Lower leg skin (tissue), 4 donors: ENCODE measurements around the gene ADAM10. TPM values are rescaled to one million over a fixed set of nuclear protein-coding genes. Genes with fewer than 3 reads are reported as not detected.

Experiments
- DNase-seq, 2 donors: peaks; one replicate each; pipeline ENCODE4 v3.0.0-alpha.2; 2019; ENCODE audit warnings: low spot score in 2 of 2
- H3K4me3 ChIP-seq: fragments of 200-600 bp; sonication (generic); 2 replicates; pipeline ENCODE4 v1.5.1; 2017; ENCODE audit warnings: mild to moderate bottlenecking, low read depth; ENCODE audit not compliant: poor library complexity, severe bottlenecking
- CTCF ChIP-seq, 3 donors: fragments of 450-650 bp; IDR thresholded peaks; one replicate each; pipeline ENCODE4 v1.5.1; 2016; ENCODE audit warnings: antibody characterized with exemption in 3 of 3, mild to moderate bottlenecking in 3 of 3, moderate library complexity in 2 of 3
- POLR2A ChIP-seq, 2 donors: fragments of 450-650 bp; IDR thresholded peaks; one replicate each; pipeline ENCODE4 v1.6.1; 2016 to 2017; ENCODE audit warnings: antibody characterized with exemption in 2 of 2, mild to moderate bottlenecking in 1 of 2, moderate library complexity in 1 of 2
- WGBS, 2 donors: methylation state at CpG; one replicate each; pipeline ENCODE4 v1.1.5; 2018; 5-methylcytosine and 5-hydroxymethylcytosine counted together
- intact Hi-C: fragments of 100-400 bp; cut with DNase I; formaldehyde crosslinking; loops from one replicate; pipeline ENCODE4 v1.15.0; 2023; ENCODE audit warnings: low total_unique reads
- total RNA-seq, 4 donors: library from RNA; depleted of rRNA; stranded (reverse); fragments of >200 nt; gene quantifications; one replicate each; pipeline ENCODE4 v1.1.0, GENCODE V29; 2016

ADAM10 gene
- total RNA-seq, 4 donors from 2014 or later: 40.4 to 45.1 (median 44.5) TPM

GRCh38 chr15:58559904-58560588 lies 189.5 kb downstream of the ADAM10 start:
- TF ChIP-seq CTCF (IDR thresholded peaks at IDR 0.05) (no peak), POLR2A (IDR thresholded peaks at IDR 0.05) (no peak)
- intact Hi-C loops: no loop called here
- H3K4me3 ChIP-seq: no peak overlapping the region
- 73 to 74% methylated on average over 6 of the region's 6 CpGs for WGBS, 2 donors
- no peak for DNase-seq

GRCh38 chr15:58558777-58559176 lies 190.7 kb downstream of the ADAM10 start:
- no peak overlapping the region for H3K4me3 ChIP-seq
- peak in 1 of 2 donors; percentile 3 for DNase-seq
- TF ChIP-seq POLR2A (IDR thresholded peaks at IDR 0.05) (no peak), CTCF (IDR thresholded peaks at IDR 0.05) (no peak)
- intact Hi-C loops: no loop called here
- 50 to 52% methylated on average over 1 of the region's 1 CpG for WGBS, 2 donors

GRCh38 chr15:58556541-58556940 lies 193.0 kb downstream of the ADAM10 start:
- TF ChIP-seq POLR2A (IDR thresholded peaks at IDR 0.05): no peak
- TF ChIP-seq CTCF (IDR thresholded peaks at IDR 0.05): no peak
- no peak for DNase-seq
- intact Hi-C loops: no loop called here
- 55 to 64% methylated on average over 3 of the region's 3 CpGs for WGBS, 2 donors
- no peak overlapping the region for H3K4me3 ChIP-seq

GRCh38 chr15:58556028-58556361 lies 193.5 kb downstream of the ADAM10 start:
- no peak for TF ChIP-seq POLR2A (IDR thresholded peaks at IDR 0.05)
- no peak for TF ChIP-seq CTCF (IDR thresholded peaks at IDR 0.05)
- DNase-seq: peak in 1 of 2 donors; percentile 3
- no peak overlapping the region for H3K4me3 ChIP-seq
- intact Hi-C loops: no loop called here
- WGBS, 2 donors: 79 to 89% methylated on average over 2 of the region's 2 CpGs

- H3K4me3 ChIP-seq: no peak overlapping the region
- DNase-seq: peak in 1 of 2 donors; percentile 79
- intact Hi-C loops: no loop called here
- no peak for TF ChIP-seq POLR2A (IDR thresholded peaks at IDR 0.05)
- no peak for TF ChIP-seq CTCF (IDR thresholded peaks at IDR 0.05)
- 66 to 75% methylated on average over 15 of the region's 15 CpGs for WGBS, 2 donors
These were observed 194.1 kb downstream of the ADAM10 start for GRCh38 chr15:58555162-58556027.
